Measurements from ENCODE around the gene GRK5.

Gene GRK5

GRCh38 chr10:119495021-119495505 is 287.7 kb downstream of the GRK5 start:
- DNase-seq (ENCODE audit: low spot score in 2 of 2) (no peak), ATAC-seq (replicated peaks; ENCODE audit: extremely low read depth, poor library complexity, severe bottlenecking) (no peak)
- no peaks in the 10 kb centered on the region for H3K9me3 Mint-ChIP-seq
- peaks cover 28% of the 10 kb centered on the region for H3K4me1 Mint-ChIP-seq
- H3K27me3 Mint-ChIP-seq = no peaks in the 10 kb centered on the region
- no peak overlapping the region for H3K4me3 Mint-ChIP-seq
- H3K27ac Mint-ChIP-seq (ENCODE audit: low read depth) = no peak overlapping the region
- peaks cover 5% of the 10 kb centered on the region for H3K36me3 Mint-ChIP-seq (ENCODE audit: insufficient read depth)

GRCh38 chr10:119495545-119495944 is 288.2 kb downstream of the GRK5 start:
- Mint-ChIP-seq H3K4me1 (peaks cover 29% of the 10 kb centered on the region), H3K9me3 (no peaks in the 10 kb centered on the region), H3K4me3 (no peak overlapping the region), H3K27ac (ENCODE audit: low read depth) (no peak overlapping the region), H3K36me3 (ENCODE audit: insufficient read depth) (peaks cover 8% of the 10 kb centered on the region), H3K27me3 (no peaks in the 10 kb centered on the region)
- ATAC-seq (replicated peaks; ENCODE audit: extremely low read depth, poor library complexity, severe bottlenecking) (no peak), DNase-seq (ENCODE audit: low spot score in 2 of 2) (no peak)

- H3K27ac Mint-ChIP-seq (ENCODE audit: low read depth) = no peak overlapping the region
- peaks cover 8% of the 10 kb centered on the region for H3K36me3 Mint-ChIP-seq (ENCODE audit: insufficient read depth)
- no peak overlapping the region for H3K4me3 Mint-ChIP-seq
- DNase-seq (ENCODE audit: low spot score in 2 of 2) = no peak
- H3K9me3 Mint-ChIP-seq = no peaks in the 10 kb centered on the region
- H3K27me3 Mint-ChIP-seq = no peaks in the 10 kb centered on the region
- ATAC-seq (replicated peaks; ENCODE audit: extremely low read depth, poor library complexity, severe bottlenecking) = no peak
- H3K4me1 Mint-ChIP-seq = peaks cover 37% of the 10 kb centered on the region
Measured at GRCh38 chr10:119496273-119496672, 288.9 kb downstream of the GRK5 start.

GRCh38 chr10:119497243-119497642 is 289.9 kb downstream of the GRK5 start:
- peaks cover 44% of the 10 kb centered on the region for H3K4me1 Mint-ChIP-seq

GRCh38 chr10:119498889-119499676 is 291.7 kb downstream of the GRK5 start:
- Mint-ChIP-seq H3K36me3 (ENCODE audit: insufficient read depth) (peaks cover 18% of the 10 kb centered on the region), H3K27me3 (no peaks in the 10 kb centered on the region), H3K27ac (ENCODE audit: low read depth) (peak overlapping the region; percentile 16), H3K4me1 (peaks cover 50% of the 10 kb centered on the region), H3K4me3 (no peak overlapping the region), H3K9me3 (no peaks in the 10 kb centered on the region)
- DNase-seq (ENCODE audit: low spot score in 2 of 2) (no peak), ATAC-seq (replicated peaks; ENCODE audit: extremely low read depth, poor library complexity, severe bottlenecking) (no peak)

More at GRCh38 chr10:119497243-119497642, 289.9 kb downstream of the GRK5 start:
- no peaks in the 10 kb centered on the region for H3K27me3 Mint-ChIP-seq
- H3K27ac Mint-ChIP-seq (ENCODE audit: low read depth) = no peak overlapping the region
- H3K4me3 Mint-ChIP-seq = no peak overlapping the region
- ATAC-seq (replicated peaks; ENCODE audit: extremely low read depth, poor library complexity, severe bottlenecking) = no peak
- no peaks in the 10 kb centered on the region for H3K9me3 Mint-ChIP-seq
- no peak for DNase-seq (ENCODE audit: low spot score in 2 of 2)
- peaks cover 12% of the 10 kb centered on the region for H3K36me3 Mint-ChIP-seq (ENCODE audit: insufficient read depth)

GRCh38 chr10:119499677-119500002 is 292.3 kb downstream of the GRK5 start:
- H3K27me3 Mint-ChIP-seq = no peaks in the 10 kb centered on the region
- H3K9me3 Mint-ChIP-seq = no peaks in the 10 kb centered on the region
- no peak overlapping the region for H3K27ac Mint-ChIP-seq (ENCODE audit: low read depth)
- no peak overlapping the region for H3K4me3 Mint-ChIP-seq
- peaks cover 18% of the 10 kb centered on the region for H3K36me3 Mint-ChIP-seq (ENCODE audit: insufficient read depth)
- ATAC-seq (replicated peaks; ENCODE audit: extremely low read depth, poor library complexity, severe bottlenecking) = no peak
- DNase-seq (ENCODE audit: low spot score in 2 of 2) = no peak
- H3K4me1 Mint-ChIP-seq = peaks cover 44% of the 10 kb centered on the region

- no peak for DNase-seq (ENCODE audit: low spot score in 2 of 2)
- Mint-ChIP-seq H3K4me3 (peak overlapping the region; percentile 16), H3K4me1 (peaks cover 38% of the 10 kb centered on the region), H3K9me3 (no peaks in the 10 kb centered on the region), H3K36me3 (ENCODE audit: insufficient read depth) (peaks cover 18% of the 10 kb centered on the region), H3K27me3 (no peaks in the 10 kb centered on the region), H3K27ac (ENCODE audit: low read depth) (no peak overlapping the region)
- no peak for ATAC-seq (replicated peaks; ENCODE audit: extremely low read depth, poor library complexity, severe bottlenecking)
Measured at GRCh38 chr10:119500123-119500795, 292.9 kb downstream of the GRK5 start.

GRCh38 chr10:119500821-119501220 is 293.4 kb downstream of the GRK5 start:
- DNase-seq (ENCODE audit: low spot score in 2 of 2) = no peak
- no peak for ATAC-seq (replicated peaks; ENCODE audit: extremely low read depth, poor library complexity, severe bottlenecking)
- Mint-ChIP-seq H3K36me3 (ENCODE audit: insufficient read depth) (peaks cover 21% of the 10 kb centered on the region), H3K4me1 (peaks cover 38% of the 10 kb centered on the region), H3K9me3 (no peaks in the 10 kb centered on the region), H3K4me3 (no peak overlapping the region), H3K27me3 (no peaks in the 10 kb centered on the region), H3K27ac (ENCODE audit: low read depth) (peak overlapping the region; percentile 13)

- no peaks in the 10 kb centered on the region for H3K27me3 Mint-ChIP-seq
- peaks cover 38% of the 10 kb centered on the region for H3K4me1 Mint-ChIP-seq
- DNase-seq (ENCODE audit: low spot score in 2 of 2) (no peak), ATAC-seq (replicated peaks; ENCODE audit: extremely low read depth, poor library complexity, severe bottlenecking) (peak; percentile 40)
- peak overlapping the region; percentile 99 for H3K27ac Mint-ChIP-seq (ENCODE audit: low read depth)
- no peaks in the 10 kb centered on the region for H3K9me3 Mint-ChIP-seq
- H3K4me3 Mint-ChIP-seq = peak overlapping the region; percentile 82
- H3K36me3 Mint-ChIP-seq (ENCODE audit: insufficient read depth) = peaks cover 21% of the 10 kb centered on the region
Measured at GRCh38 chr10:119501690-119502089, 294.3 kb downstream of the GRK5 start.

- Mint-ChIP-seq H3K27ac (ENCODE audit: low read depth) (peak overlapping the region; percentile 99), H3K27me3 (no peaks in the 10 kb centered on the region), H3K36me3 (ENCODE audit: insufficient read depth) (peaks cover 25% of the 10 kb centered on the region), H3K4me3 (peak overlapping the region; percentile 82), H3K9me3 (no peaks in the 10 kb centered on the region), H3K4me1 (peaks cover 38% of the 10 kb centered on the region)
- ATAC-seq (replicated peaks; ENCODE audit: extremely low read depth, poor library complexity, severe bottlenecking) (peak; percentile 96), DNase-seq (ENCODE audit: low spot score in 2 of 2) (peak; percentile 54 to 81)
Measured at GRCh38 chr10:119502209-119502608, 294.8 kb downstream of the GRK5 start.

- Mint-ChIP-seq H3K4me1 (peaks cover 38% of the 10 kb centered on the region), H3K27ac (ENCODE audit: low read depth) (peak overlapping the region; percentile 99), H3K27me3 (no peaks in the 10 kb centered on the region), H3K9me3 (no peaks in the 10 kb centered on the region), H3K36me3 (ENCODE audit: insufficient read depth) (peaks cover 25% of the 10 kb centered on the region), H3K4me3 (peak overlapping the region; percentile 82)
- ATAC-seq (replicated peaks; ENCODE audit: extremely low read depth, poor library complexity, severe bottlenecking) (no peak), DNase-seq (ENCODE audit: low spot score in 2 of 2) (no peak)
Measured at GRCh38 chr10:119502618-119503155, 295.3 kb downstream of the GRK5 start.

- peaks cover 38% of the 10 kb centered on the region for H3K4me1 Mint-ChIP-seq
- no peaks in the 10 kb centered on the region for H3K27me3 Mint-ChIP-seq
- no peak for ATAC-seq (replicated peaks; ENCODE audit: extremely low read depth, poor library complexity, severe bottlenecking)
Measured at GRCh38 chr10:119503821-119504220, 296.4 kb downstream of the GRK5 start.

GRCh38 chr10:119504651-119505050 is 297.3 kb downstream of the GRK5 start:
- peaks cover 38% of the 10 kb centered on the region for H3K4me1 Mint-ChIP-seq
- ATAC-seq (replicated peaks; ENCODE audit: extremely low read depth, poor library complexity, severe bottlenecking) = no peak
- H3K9me3 Mint-ChIP-seq = no peaks in the 10 kb centered on the region
- no peaks in the 10 kb centered on the region for H3K27me3 Mint-ChIP-seq
- no peak overlapping the region for H3K4me3 Mint-ChIP-seq
- peaks cover 25% of the 10 kb centered on the region for H3K36me3 Mint-ChIP-seq (ENCODE audit: insufficient read depth)
- H3K27ac Mint-ChIP-seq (ENCODE audit: low read depth) = no peak overlapping the region
- no peak for DNase-seq (ENCODE audit: low spot score in 2 of 2)

More at GRCh38 chr10:119503821-119504220, 296.4 kb downstream of the GRK5 start:
- peaks cover 28% of the 10 kb centered on the region for H3K36me3 Mint-ChIP-seq (ENCODE audit: insufficient read depth)
- H3K9me3 Mint-ChIP-seq = no peaks in the 10 kb centered on the region
- no peak for DNase-seq (ENCODE audit: low spot score in 2 of 2)
- H3K27ac Mint-ChIP-seq (ENCODE audit: low read depth) = peak overlapping the region; percentile 99
- H3K4me3 Mint-ChIP-seq = peak overlapping the region; percentile 34
